H1 (cell line): ENCODE measurements around the gene KCNB1. TPM values are rescaled to one million over a fixed set of nuclear protein-coding genes. Genes with fewer than 3 reads are reported as not detected.

Experiments
- CTCF ChIA-PET: fragments of 300-600 bp; sonication (Branson Sonifier 250); formaldehyde crosslinking; loops from one replicate; lab custom pipeline; 2021; ENCODE audit not compliant: partially characterized antibody; lab: Charles Lee
- POLR2A ChIA-PET: fragments of 300-600 bp; sonication (Branson Sonifier 250); formaldehyde crosslinking; loops from one replicate; lab custom pipeline; 2021; ENCODE audit warnings: inconsistent platforms; ENCODE audit not compliant: partially characterized antibody; lab: Charles Lee
- DNase-seq, 2 experiments: peaks; one replicate each; pipeline versions ENCODE4 v3.0.0 to v3.0.0-alpha.2; 2010 to 2022; ENCODE audit warnings: low spot score in 2 of 2, low read depth in 1 of 2, mixed read lengths in 1 of 2
- FAIRE-seq: peaks from 2 replicates; lab custom pipeline; 2011; peaks lifted over from hg19 to GRCh38; lab: Jason Lieb, UNC
- H2AFZ ChIP-seq: 2 replicates; pipeline ENCODE4 v1.8.1; 2012; ENCODE audit warnings: low read length, inconsistent platforms
- H2AK5ac ChIP-seq: 2 replicates; pipeline ENCODE4 v1.6.1; 2013; ENCODE audit warnings: low read depth, low read length
- H2BK120ac ChIP-seq: replicated peaks from 2 replicates; pipeline ENCODE3; 2013; ENCODE audit warnings: low read depth, low read length, inconsistent platforms
- H2BK12ac ChIP-seq: 2 replicates; pipeline ENCODE4 v1.6.1; 2013; ENCODE audit warnings: low read depth, low read length
- H2BK15ac ChIP-seq: 2 replicates; pipeline ENCODE4 v1.6.1; 2013; ENCODE audit warnings: low read length
- H2BK20ac ChIP-seq: 2 replicates; pipeline ENCODE4 v1.6.1; 2013; ENCODE audit warnings: low read length
- H2BK5ac ChIP-seq: 2 replicates; pipeline ENCODE4 v1.6.1; 2013; ENCODE audit warnings: low read depth, low read length
- H3K14ac ChIP-seq: 2 replicates; pipeline ENCODE4 v1.6.1; 2013; ENCODE audit warnings: inconsistent platforms; ENCODE audit not compliant: insufficient read length
- H3K18ac ChIP-seq: 2 replicates; pipeline ENCODE4 v1.6.1; 2013; ENCODE audit warnings: low read length; ENCODE audit errors: extremely low read depth
- H3K23ac ChIP-seq: 2 replicates; pipeline ENCODE4 v1.6.1; 2013; ENCODE audit warnings: inconsistent platforms; ENCODE audit not compliant: insufficient read length
- H3K23me2 ChIP-seq: 2 replicates; pipeline ENCODE4 v1.6.1; 2013; ENCODE audit warnings: low read depth, low read length
- H3K27ac ChIP-seq: 2 replicates; pipeline ENCODE4 v1.6.1; 2011; ENCODE audit warnings: low read depth, low read length, inconsistent platforms
- H3K27me3 ChIP-seq, 4 experiments: replicated peaks in 1 of 4; 1 replicate in 1 of 4; 2 replicates in 3 of 4; pipeline versions ENCODE4 v1.6.1 to v1.8.1; 2011 to 2013; ENCODE audit warnings: low read length in 3 of 4, mild to moderate bottlenecking in 3 of 4, inconsistent platforms in 2 of 4, mixed read lengths in 2 of 4, moderate library complexity in 1 of 4; ENCODE audit not compliant: control insufficient read depth in 3 of 4, insufficient read depth in 3 of 4; ENCODE audit errors: extremely low read depth in 1 of 4
- H3K36me3 ChIP-seq, 4 experiments: 2 replicates each; pipeline versions ENCODE4 v1.6.1 to v1.8.1; 2011 to 2013; ENCODE audit warnings: mild to moderate bottlenecking in 4 of 4, low read length in 3 of 4, moderate library complexity in 2 of 4, control low read depth in 1 of 4, inconsistent platforms in 1 of 4; ENCODE audit not compliant: insufficient read depth in 4 of 4, control insufficient read depth in 2 of 4
- H3K4ac ChIP-seq: replicated peaks from 2 replicates; pipeline ENCODE3; 2013; ENCODE audit warnings: low read length, low read depth, mixed read lengths, inconsistent platforms; ENCODE audit not compliant: insufficient read length
- H3K4me1 ChIP-seq, 4 experiments: replicated peaks in 1 of 4; 1 replicate in 1 of 4; 2 replicates in 3 of 4; pipeline versions ENCODE4 v1.6.1 to v1.8.1; 2011 to 2013; ENCODE audit warnings: low read length in 3 of 4, inconsistent platforms in 2 of 4, mixed read lengths in 1 of 4; ENCODE audit not compliant: insufficient read depth in 4 of 4, control insufficient read depth in 3 of 4
- H3K4me2 ChIP-seq, 2 experiments: 2 replicates each; pipeline versions ENCODE4 v1.6.1 to v1.8.1; 2011 to 2013; ENCODE audit warnings: low read depth in 2 of 2, low read length in 2 of 2, control low read depth in 1 of 2, inconsistent platforms in 1 of 2, mild to moderate bottlenecking in 1 of 2; ENCODE audit not compliant: insufficient read depth in 1 of 2
- H3K4me3 ChIP-seq, 4 experiments: fragments of 200-600, 300-600 bp in 1 of 4; sonication (generic), shearing (Covaris generic), sonication (Bioruptor Twin) in 1 of 4; 2 replicates each; pipeline versions ENCODE4 v1.5.1 to v1.8.1; 2011 to 2016; ENCODE audit warnings: low read length in 4 of 4, low read depth in 3 of 4, control low read depth in 2 of 4, inconsistent platforms in 2 of 4, mild to moderate bottlenecking in 2 of 4, mixed read lengths in 1 of 4, moderate library complexity in 1 of 4; ENCODE audit not compliant: insufficient read depth in 2 of 4; ENCODE audit errors: extremely low read depth in 1 of 4
- H3K56ac ChIP-seq: replicated peaks from 2 replicates; pipeline ENCODE3; 2013; ENCODE audit warnings: low read depth, mild to moderate bottlenecking, mixed read lengths, low read length, inconsistent platforms; ENCODE audit not compliant: insufficient read length
- H3K79me1 ChIP-seq: 2 replicates; pipeline ENCODE4 v1.6.1; 2013; ENCODE audit warnings: low read depth, low read length, control low read depth
- H3K79me2 ChIP-seq, 2 experiments: 2 replicates each; pipeline versions ENCODE4 v1.6.1 to v1.8.1; 2012 to 2013; ENCODE audit warnings: low read length in 2 of 2, mild to moderate bottlenecking in 2 of 2, inconsistent platforms in 1 of 2; ENCODE audit not compliant: insufficient read depth in 2 of 2, control insufficient read depth in 1 of 2
- H3K9ac ChIP-seq, 4 experiments: replicated peaks in 1 of 4; 1 replicate in 1 of 4; 2 replicates in 3 of 4; pipeline versions ENCODE4 v1.6.1 to v1.8.1; 2011 to 2013; ENCODE audit warnings: low read depth in 3 of 4, low read length in 3 of 4, control low read depth in 2 of 4, mild to moderate bottlenecking in 2 of 4, moderate library complexity in 2 of 4, inconsistent platforms in 1 of 4; ENCODE audit errors: extremely low read depth in 1 of 4
- H3K9me3 ChIP-seq, 2 experiments: 2 replicates each; pipeline versions ENCODE4 v1.6.1 to v1.8.1; 2012 to 2013; ENCODE audit warnings: mild to moderate bottlenecking in 2 of 2, moderate library complexity in 2 of 2, control low read depth in 1 of 2, inconsistent platforms in 1 of 2, low read depth in 1 of 2, low read length in 1 of 2, mixed read lengths in 1 of 2; ENCODE audit not compliant: insufficient read depth in 2 of 2
- H4K20me1 ChIP-seq, 2 experiments: replicated peaks in 1 of 2; 2 replicates each; pipeline versions ENCODE3 to v1.8.1; 2011 to 2013; ENCODE audit warnings: inconsistent platforms in 2 of 2, low read length in 2 of 2, mild to moderate bottlenecking in 1 of 2; ENCODE audit not compliant: insufficient read depth in 2 of 2, control insufficient read depth in 1 of 2
- H4K5ac ChIP-seq: 2 replicates; pipeline ENCODE4 v1.6.1; 2013; ENCODE audit warnings: low read length, low read depth, mixed read lengths, inconsistent platforms; ENCODE audit not compliant: insufficient read length
- H4K8ac ChIP-seq: 2 replicates; pipeline ENCODE4 v1.8.0; 2013; ENCODE audit warnings: mild to moderate bottlenecking, moderate library complexity, low read length, inconsistent platforms; ENCODE audit not compliant: insufficient read depth; ENCODE audit errors: extremely low read depth
- H4K91ac ChIP-seq: replicated peaks from 2 replicates; pipeline ENCODE3; 2013; ENCODE audit warnings: low read length, mixed read lengths, inconsistent platforms; ENCODE audit not compliant: insufficient read length
- CBX8 ChIP-seq: fragments of 300-800, 300-1000 bp; sonication (generic); IDR thresholded peaks from 2 replicates; pipeline ENCODE4 v1.7.1; 2016; ENCODE audit warnings: low read depth, low read length, borderline replicate concordance
- CEBPB ChIP-seq: IDR thresholded peaks from 2 replicates; pipeline ENCODE4 v1.6.1; 2012; ENCODE audit warnings: low read depth, low read length
- HDAC2 ChIP-seq, 2 experiments: fragments of 300-600 bp in 1 of 2; sonication (generic) in 1 of 2; IDR thresholded peaks; 2 replicates each; pipeline ENCODE4 v1.6.1; 2011 to 2012; ENCODE audit warnings: low read depth in 2 of 2, low read length in 2 of 2, mild to moderate bottlenecking in 2 of 2, moderate library complexity in 2 of 2, borderline replicate concordance in 1 of 2, inconsistent platforms in 1 of 2
- RFX5 ChIP-seq: IDR thresholded peaks from 2 replicates; pipeline ENCODE4 v1.6.1; 2011; ENCODE audit warnings: low read depth, low read length, improper control_type of control experiment, borderline replicate concordance
- SP2 ChIP-seq: IDR thresholded peaks from 2 replicates; pipeline ENCODE4 v1.6.1; 2012; ENCODE audit warnings: mild to moderate bottlenecking, low read length, inconsistent platforms
- TBP ChIP-seq: IDR thresholded peaks from 2 replicates; pipeline ENCODE4 v1.6.1; 2011; ENCODE audit warnings: low read depth, low read length, improper control_type of control experiment
- USF2 ChIP-seq: IDR thresholded peaks from 2 replicates; pipeline ENCODE4 v1.6.1; 2011; ENCODE audit warnings: low read length, improper control_type of control experiment
- WGBS, 2 experiments: shearing (Covaris generic) in 1 of 2; methylation state at CpG; one replicate each; pipeline versions ENCODE4 v1.1.6 to v1.1.7; 2013 to 2015; ENCODE audit warnings: low lambda C conversion rate in 2 of 2, mixed read lengths in 2 of 2, inconsistent platforms in 1 of 2, low coverage in 1 of 2, missing lambda C conversion rate in 1 of 2; ENCODE audit not compliant: insufficient replicate concordance in 2 of 2, insufficient coverage in 1 of 2, insufficient read length in 1 of 2; ENCODE audit errors: extremely low coverage in 1 of 2, missing lambda C conversion rate in 1 of 2; 5-methylcytosine and 5-hydroxymethylcytosine counted together
- polyA plus RNA-seq, 7 experiments: library from polyadenylated mRNA; depleted of rRNA in 3 of 7; stranded (reverse) in 5 of 7; unstranded in 2 of 7; fragments of >200 nt in 5 of 7; fragments of 200-250 nt in 2 of 7; gene quantifications; 1 replicate in 5 of 7; 2 replicates in 1 of 7; 4 replicates in 1 of 7; pipeline versions ENCODE4 v1.2.1 to v1.2.3, GENCODE V29; 2011 to 2013; ENCODE audit warnings: missing spikeins in 2 of 7, mixed read lengths in 2 of 7
- total RNA-seq: library from RNA; stranded (reverse); fragmentation: NEBNext Ultra II Directional; extraction: Animal tissue kit (Norgen Biotek cat#: 25700); gene quantifications from 2 replicates; pipeline ENCODE4 v1.2.1, GENCODE V29; 2021

KCNB1 gene
- total and polyA plus RNA-seq, 2 of the 8 experiments (the other 6 are each of a cell fraction or from before 2014, with no cell fraction given), result 0.58 to 0.67 TPM

- POLR2A ChIA-PET, result no interaction called here
- H4K8ac ChIP-seq, result no peak overlapping the region
- 86% methylated on average over 5 of the region's 5 CpGs; no CpG with 5 or more reads in 1 of the 2 experiments for WGBS, 2 experiments
- H2BK5ac ChIP-seq, result no peak overlapping the region
- H2BK12ac ChIP-seq, result no peak overlapping the region
- H3K23me2 ChIP-seq, result no peaks in the 10 kb centered on the region
- H3K27ac ChIP-seq, result no peak overlapping the region
- H2AK5ac ChIP-seq, result no peak overlapping the region
- no peak overlapping the region for H4K91ac ChIP-seq
- H3K23ac ChIP-seq, result no peak overlapping the region
- no peaks in the 10 kb centered on the region for H3K4me1 ChIP-seq
- no peak overlapping the region for H3K4me2 ChIP-seq
- H3K79me1 ChIP-seq, result no peaks in the 10 kb centered on the region
- FAIRE-seq (no peak), DNase-seq (no peak)
- H2AFZ ChIP-seq, result no peak overlapping the region
- no peak overlapping the region for H3K4me3 ChIP-seq
- 0 out of 4 replicates have a peak, but pooled peaks cover 0 to 3% of the 10 kb centered on the region in 2 experiments for H3K9me3 ChIP-seq
- H4K20me1 ChIP-seq, result no peaks in the 10 kb centered on the region
- H2BK20ac ChIP-seq, result no peak overlapping the region
- H3K36me3 ChIP-seq, result peaks cover 0 to 11% (median 6%) of the 10 kb centered on the region in 4 experiments; a peak in 3 of 8 replicates
- no peak overlapping the region for H3K4ac ChIP-seq
- H2BK15ac ChIP-seq, result no peak overlapping the region
- H3K56ac ChIP-seq, result no peak overlapping the region
- no peak overlapping the region for H3K18ac ChIP-seq
- H4K5ac ChIP-seq, result no peak overlapping the region
- no peaks in the 10 kb centered on the region for H3K79me2 ChIP-seq
- H2BK120ac ChIP-seq, result no peak overlapping the region
- TF ChIP-seq RFX5, result no peak
- TF ChIP-seq USF2, result no peak
- no peak for TF ChIP-seq HDAC2 (IDR thresholded peaks at IDR 0.05; ENCODE audit: borderline replicate concordance in 1 of 2, low read depth in 2 of 2, low read length in 2 of 2)
- TF ChIP-seq CEBPB, result no peak
- no peak for TF ChIP-seq TBP
- TF ChIP-seq SP2, result no peak
- TF ChIP-seq CBX8, result no peak
- TF ChIP-seq, all 59 proteins: peak for 0
- CTCF ChIA-PET, result interaction anchor here (1.6 kb wide), 1 partner anchor 79 kb away, joined by 4 read pairs; no protein-coding TSS in a partner anchor
- Histone ChIP-seq H3K9ac (peak overlapping the region in 1 of 4 experiments; percentile 43; a peak in 1 of 7 replicates), H3K27me3 (no peaks in the 10 kb centered on the region), H3K14ac (no peak overlapping the region)
Measured at GRCh38 chr20:49529470-49529869, 47.0 kb upstream of the KCNB1 start.
